ENCODE data around the gene PSMA8. TPM values are rescaled to one million over a fixed set of nuclear protein-coding genes. Genes with fewer than 3 reads are reported as not detected.
A peak's percentile ranks its signal among the peaks of the same experiment; 100 is the strongest.

Gene PSMA8
- polyA plus RNA-seq, 1 of the 3 experiments (the other 2 are of a cell fraction), result not detected

DNA sequence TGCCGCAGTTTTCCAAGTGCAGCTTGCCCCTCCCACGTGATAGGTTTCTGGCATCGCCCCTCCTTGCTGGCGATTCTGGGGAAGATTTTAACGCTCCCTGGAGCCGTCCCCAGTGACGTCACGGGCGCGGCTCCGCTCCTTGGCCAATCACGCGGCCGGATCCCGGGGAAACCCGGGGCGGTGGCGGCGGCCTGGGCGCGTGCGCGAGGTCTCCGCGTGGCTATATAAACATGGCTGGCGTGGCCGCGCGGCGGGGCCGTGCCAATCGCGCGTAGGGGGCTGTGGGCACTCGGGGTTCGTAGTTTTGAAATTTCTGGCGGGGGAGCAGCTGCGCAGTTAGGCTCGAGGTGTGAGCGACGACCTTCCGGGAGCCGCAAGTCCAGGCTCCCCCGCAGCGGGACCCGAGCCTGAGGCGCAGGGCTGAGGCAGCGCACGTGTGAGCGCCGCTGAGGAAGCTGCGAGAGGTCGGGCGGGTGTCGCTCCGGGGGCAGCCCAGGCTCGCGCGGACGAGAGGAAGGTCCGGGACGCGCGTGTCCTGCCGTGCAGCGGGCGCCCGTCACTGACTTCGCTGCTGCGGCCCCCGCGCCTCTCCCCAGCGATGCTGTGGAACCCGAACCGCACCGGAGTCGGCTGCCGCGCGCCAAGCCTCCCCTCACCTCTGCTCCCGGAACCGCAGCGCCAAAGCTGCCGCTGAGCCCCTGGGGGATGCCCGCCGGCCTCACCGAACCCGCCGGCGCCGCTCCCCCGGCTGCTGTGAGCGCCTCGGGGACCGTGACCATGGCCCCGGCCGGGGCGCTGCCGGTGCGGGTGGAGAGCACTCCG lies 92.8 kb downstream of the PSMA8 start, which contains the start of gene TAF4B:
TAF4B (plus strand) TSS at position 217 of the 822 bp plus-strand sequence; CDS start at position 706, 489 bp downstream.
- H3K4me1 ChIP-seq (ENCODE audit: control insufficient read depth in 1 of 2, insufficient read depth in 2 of 2, low read depth in 1 of 2, low read length in 1 of 2), result peaks cover 0 to 3% of the 10 kb centered on the region in 2 experiments; a peak in 2 of 4 replicates
- peak within 1 kb of the TSS; percentile 98 for H2AFZ ChIP-seq (ENCODE audit: low read depth)
- no peaks in the 10 kb centered on the region for H4K20me1 ChIP-seq (ENCODE audit: insufficient read depth)
- no peaks in the 10 kb centered on the region for H3K9me2 ChIP-seq
- no peaks in the 10 kb centered on the region for H3K79me2 ChIP-seq (ENCODE audit: insufficient read depth)
- peak within 1 kb of the TSS; percentile 84 to 92 for H3K4me3 ChIP-seq (ENCODE audit: low read depth in 2 of 2, low read length in 1 of 2)
- H3K9me3 ChIP-seq, result no peaks in the 10 kb centered on the region
- H3K27ac ChIP-seq (ENCODE audit: low read depth in 2 of 2, low read length in 1 of 2), result peak within 1 kb of the TSS; percentile 30 to 70; a peak in 3 of 4 replicates
- no peaks in the 10 kb centered on the region for H3K27me3 ChIP-seq (ENCODE audit: insufficient read depth)
- DNase-seq, result peak; percentile 97
- H3K36me3 ChIP-seq (replicated peaks in 1 of 2; ENCODE audit: control insufficient read depth in 1 of 2, insufficient read depth in 2 of 2, low read length in 1 of 2), result no peaks in the 10 kb centered on the region
- peak within 1 kb of the TSS; percentile 69 for H3K9ac ChIP-seq
- peak within 1 kb of the TSS; percentile 97 for H3K4me2 ChIP-seq
- ChIA-PET POLR2A (interaction anchor here (0.6 to 1.4 kb wide), 4 partner anchors 27 to 177 kb away, joined by 3 to 4 read pairs (median 4); partner anchors contain the start of gene SS18), CTCF (interaction anchor here (0.6 to 1.0 kb wide), 4 partner anchors 12 to 1673 kb away, joined by 3 to 4 read pairs (median 4); no protein-coding TSS in a partner anchor)
- peaks cover 4% of the 10 kb centered on the region for H3F3A ChIP-seq (replicated peaks; ENCODE audit: insufficient read depth)
- 0% methylated on average over 2 of the region's 101 CpGs for WGBS (ENCODE audit: low lambda C conversion rate)
- TF ChIP-seq RFX5 (IDR thresholded peaks at IDR 0.05; ENCODE audit: low read length), result peak; percentile 87
- TF ChIP-seq, protein P1, sequence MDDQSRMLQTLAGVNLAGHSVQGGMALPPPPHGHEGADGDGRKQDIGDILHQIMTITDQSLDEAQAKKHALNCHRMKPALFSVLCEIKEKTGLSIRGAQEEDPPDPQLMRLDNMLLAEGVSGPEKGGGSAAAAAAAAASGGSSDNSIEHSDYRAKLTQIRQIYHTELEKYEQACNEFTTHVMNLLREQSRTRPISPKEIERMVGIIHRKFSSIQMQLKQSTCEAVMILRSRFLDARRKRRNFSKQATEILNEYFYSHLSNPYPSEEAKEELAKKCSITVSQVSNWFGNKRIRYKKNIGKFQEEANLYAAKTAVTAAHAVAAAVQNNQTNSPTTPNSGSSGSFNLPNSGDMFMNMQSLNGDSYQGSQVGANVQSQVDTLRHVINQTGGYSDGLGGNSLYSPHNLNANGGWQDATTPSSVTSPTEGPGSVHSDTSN (IDR thresholded peaks at IDR 0.05), result no peak
- 0 out of 2 replicates have a peak, but pooled peaks have one; percentile 45 for TF ChIP-seq RCOR1 (IDR thresholded peaks at IDR 0.05; ENCODE audit: low read length)
- no peak for TF ChIP-seq TAF1 (IDR thresholded peaks at IDR 0.05; ENCODE audit: borderline replicate concordance, low read depth, low read length)
- no peak for TF ChIP-seq TEAD4 (IDR thresholded peaks at IDR 0.05; ENCODE audit: borderline replicate concordance, insufficient read depth)
- no peak for TF ChIP-seq RAD21 (IDR thresholded peaks at IDR 0.05; ENCODE audit: low read length)
- no peak for TF ChIP-seq FOSL2 (IDR thresholded peaks at IDR 0.05; ENCODE audit: borderline replicate concordance, low read depth)
- no peak for TF ChIP-seq GABPA (IDR thresholded peaks at IDR 0.05; ENCODE audit: low read depth)
- TF ChIP-seq NFIC (IDR thresholded peaks at IDR 0.05; ENCODE audit: borderline replicate concordance), result no peak
- TF ChIP-seq FOXJ3 (CRISPR knock-in tag; IDR thresholded peaks at IDR 0.05), result peak; percentile 64; the same call in 1 of the 2 replicates
- TF ChIP-seq, protein P2, sequence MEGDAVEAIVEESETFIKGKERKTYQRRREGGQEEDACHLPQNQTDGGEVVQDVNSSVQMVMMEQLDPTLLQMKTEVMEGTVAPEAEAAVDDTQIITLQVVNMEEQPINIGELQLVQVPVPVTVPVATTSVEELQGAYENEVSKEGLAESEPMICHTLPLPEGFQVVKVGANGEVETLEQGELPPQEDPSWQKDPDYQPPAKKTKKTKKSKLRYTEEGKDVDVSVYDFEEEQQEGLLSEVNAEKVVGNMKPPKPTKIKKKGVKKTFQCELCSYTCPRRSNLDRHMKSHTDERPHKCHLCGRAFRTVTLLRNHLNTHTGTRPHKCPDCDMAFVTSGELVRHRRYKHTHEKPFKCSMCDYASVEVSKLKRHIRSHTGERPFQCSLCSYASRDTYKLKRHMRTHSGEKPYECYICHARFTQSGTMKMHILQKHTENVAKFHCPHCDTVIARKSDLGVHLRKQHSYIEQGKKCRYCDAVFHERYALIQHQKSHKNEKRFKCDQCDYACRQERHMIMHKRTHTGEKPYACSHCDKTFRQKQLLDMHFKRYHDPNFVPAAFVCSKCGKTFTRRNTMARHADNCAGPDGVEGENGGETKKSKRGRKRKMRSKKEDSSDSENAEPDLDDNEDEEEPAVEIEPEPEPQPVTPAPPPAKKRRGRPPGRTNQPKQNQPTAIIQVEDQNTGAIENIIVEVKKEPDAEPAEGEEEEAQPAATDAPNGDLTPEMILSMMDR (IDR thresholded peaks at IDR 0.05), result no peak
- TF ChIP-seq, protein P3, sequence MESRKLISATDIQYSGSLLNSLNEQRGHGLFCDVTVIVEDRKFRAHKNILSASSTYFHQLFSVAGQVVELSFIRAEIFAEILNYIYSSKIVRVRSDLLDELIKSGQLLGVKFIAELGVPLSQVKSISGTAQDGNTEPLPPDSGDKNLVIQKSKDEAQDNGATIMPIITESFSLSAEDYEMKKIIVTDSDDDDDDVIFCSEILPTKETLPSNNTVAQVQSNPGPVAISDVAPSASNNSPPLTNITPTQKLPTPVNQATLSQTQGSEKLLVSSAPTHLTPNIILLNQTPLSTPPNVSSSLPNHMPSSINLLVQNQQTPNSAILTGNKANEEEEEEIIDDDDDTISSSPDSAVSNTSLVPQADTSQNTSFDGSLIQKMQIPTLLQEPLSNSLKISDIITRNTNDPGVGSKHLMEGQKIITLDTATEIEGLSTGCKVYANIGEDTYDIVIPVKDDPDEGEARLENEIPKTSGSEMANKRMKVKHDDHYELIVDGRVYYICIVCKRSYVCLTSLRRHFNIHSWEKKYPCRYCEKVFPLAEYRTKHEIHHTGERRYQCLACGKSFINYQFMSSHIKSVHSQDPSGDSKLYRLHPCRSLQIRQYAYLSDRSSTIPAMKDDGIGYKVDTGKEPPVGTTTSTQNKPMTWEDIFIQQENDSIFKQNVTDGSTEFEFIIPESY (IDR thresholded peaks at IDR 0.05; ENCODE audit: borderline replicate concordance, low read depth), result no peak
- peak; percentile 79 for TF ChIP-seq YY1 (IDR thresholded peaks at IDR 0.05; ENCODE audit: low read depth)
- TF ChIP-seq, protein P4, sequence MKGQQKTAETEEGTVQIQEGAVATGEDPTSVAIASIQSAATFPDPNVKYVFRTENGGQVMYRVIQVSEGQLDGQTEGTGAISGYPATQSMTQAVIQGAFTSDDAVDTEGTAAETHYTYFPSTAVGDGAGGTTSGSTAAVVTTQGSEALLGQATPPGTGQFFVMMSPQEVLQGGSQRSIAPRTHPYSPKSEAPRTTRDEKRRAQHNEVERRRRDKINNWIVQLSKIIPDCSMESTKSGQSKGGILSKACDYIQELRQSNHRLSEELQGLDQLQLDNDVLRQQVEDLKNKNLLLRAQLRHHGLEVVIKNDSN (IDR thresholded peaks at IDR 0.05; ENCODE audit: borderline replicate concordance, low read depth), result peak; percentile 83
- peak; percentile 86 for TF ChIP-seq NRF1 (IDR thresholded peaks at IDR 0.05; ENCODE audit: low read depth, low read length)
- peak; percentile 30 for TF ChIP-seq CHD2 (IDR thresholded peaks at IDR 0.05; ENCODE audit: low read length, partially characterized antibody)
- TF ChIP-seq JUND (IDR thresholded peaks at IDR 0.05), result no peak
- TF ChIP-seq GATA2 (CRISPR knock-in tag; IDR thresholded peaks at IDR 0.05), result peak; percentile 15; the same call in 1 of the 2 replicates
- TF ChIP-seq, protein P5, sequence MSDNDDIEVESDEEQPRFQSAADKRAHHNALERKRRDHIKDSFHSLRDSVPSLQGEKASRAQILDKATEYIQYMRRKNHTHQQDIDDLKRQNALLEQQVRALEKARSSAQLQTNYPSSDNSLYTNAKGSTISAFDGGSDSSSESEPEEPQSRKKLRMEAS (IDR thresholded peaks at IDR 0.05; ENCODE audit: low read depth), result peak; percentile 99
- TF ChIP-seq MXI1 (IDR thresholded peaks at IDR 0.05; ENCODE audit: low read depth, low read length), result peak; percentile 98
- TF ChIP-seq EZH2phosphoT487 (IDR thresholded peaks at IDR 0.05; ENCODE audit: borderline replicate concordance, low read depth), result no peak
- no peak for TF ChIP-seq REST (IDR thresholded peaks at IDR 0.05; ENCODE audit: low read depth, low read length)

Measured in SK-N-SH (cell line).